ENCODE measurements around the gene SRGAP1. TPM values are rescaled to one million over a fixed set of nuclear protein-coding genes. Genes with fewer than 3 reads are reported as not detected.
"Not testable (repeated sequence)": the region's sequence is repeated elsewhere in the genome, so short reads cannot be mapped to it uniquely, and the experiment has no call there.

SRGAP1 gene
- total RNA-seq, 1 donor from 2014 or later = 2.3 TPM

DNA sequence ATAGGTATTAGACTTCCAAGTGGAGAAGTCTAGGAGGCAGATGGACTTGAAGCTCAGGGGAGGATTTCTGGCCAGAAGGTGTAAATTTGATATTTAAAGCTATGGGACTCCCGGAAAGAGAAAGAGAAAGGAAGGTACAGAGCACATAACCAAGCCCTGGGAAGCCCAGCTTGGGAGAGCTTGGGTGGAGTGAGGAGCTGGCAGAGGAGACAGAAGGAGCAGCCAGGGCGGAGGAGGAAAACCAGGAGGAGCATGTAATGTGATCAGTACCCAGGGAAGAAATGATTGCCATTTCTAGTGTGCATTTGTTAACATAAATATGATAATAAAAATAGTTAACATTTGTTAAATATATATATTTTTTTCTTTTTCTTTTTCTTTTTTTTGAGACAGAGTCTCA, 310.2 kb downstream of the SRGAP1 start:
- no peak overlapping the region for H3K4me3 ChIP-seq
- intact Hi-C loops (cut with micrococcal nuclease) = no loop called here
- TF ChIP-seq, protein P1, sequence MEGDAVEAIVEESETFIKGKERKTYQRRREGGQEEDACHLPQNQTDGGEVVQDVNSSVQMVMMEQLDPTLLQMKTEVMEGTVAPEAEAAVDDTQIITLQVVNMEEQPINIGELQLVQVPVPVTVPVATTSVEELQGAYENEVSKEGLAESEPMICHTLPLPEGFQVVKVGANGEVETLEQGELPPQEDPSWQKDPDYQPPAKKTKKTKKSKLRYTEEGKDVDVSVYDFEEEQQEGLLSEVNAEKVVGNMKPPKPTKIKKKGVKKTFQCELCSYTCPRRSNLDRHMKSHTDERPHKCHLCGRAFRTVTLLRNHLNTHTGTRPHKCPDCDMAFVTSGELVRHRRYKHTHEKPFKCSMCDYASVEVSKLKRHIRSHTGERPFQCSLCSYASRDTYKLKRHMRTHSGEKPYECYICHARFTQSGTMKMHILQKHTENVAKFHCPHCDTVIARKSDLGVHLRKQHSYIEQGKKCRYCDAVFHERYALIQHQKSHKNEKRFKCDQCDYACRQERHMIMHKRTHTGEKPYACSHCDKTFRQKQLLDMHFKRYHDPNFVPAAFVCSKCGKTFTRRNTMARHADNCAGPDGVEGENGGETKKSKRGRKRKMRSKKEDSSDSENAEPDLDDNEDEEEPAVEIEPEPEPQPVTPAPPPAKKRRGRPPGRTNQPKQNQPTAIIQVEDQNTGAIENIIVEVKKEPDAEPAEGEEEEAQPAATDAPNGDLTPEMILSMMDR (IDR thresholded peaks at IDR 0.05; ENCODE audit: borderline replicate concordance) = no peak

DNA sequence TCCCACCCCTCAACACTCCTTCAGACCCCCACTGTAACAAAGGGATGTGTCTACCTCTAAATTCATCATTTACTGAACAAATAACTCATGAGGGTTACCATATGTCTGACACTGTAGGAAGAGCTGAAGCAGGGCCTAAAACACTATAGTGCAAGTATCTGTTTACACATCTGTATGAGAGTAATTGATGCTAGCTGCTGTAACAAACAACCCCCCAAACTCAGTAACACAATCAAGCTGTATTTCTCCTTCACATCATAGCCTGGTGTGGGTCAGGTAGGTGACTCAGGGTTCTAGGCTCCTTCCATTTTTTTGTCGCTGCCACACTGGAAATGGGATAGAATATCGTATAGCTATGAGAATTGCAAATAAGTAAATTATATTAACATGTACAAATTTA, 312.6 kb downstream of the SRGAP1 start:
- Histone ChIP-seq H3K4me3 (no peak overlapping the region), H3K27ac (replicated peaks) (no peak overlapping the region), H3K9me3 (replicated peaks) (peaks cover 4% of the 10 kb centered on the region), H3K36me3 (no peaks in the 10 kb centered on the region), H3K4me1 (no peaks in the 10 kb centered on the region), H3K27me3 (ENCODE audit: low read depth) (no peaks in the 10 kb centered on the region)
- TF ChIP-seq, protein P1 (IDR thresholded peaks at IDR 0.05; ENCODE audit: borderline replicate concordance) = no peak
- intact Hi-C loops (cut with micrococcal nuclease) = no loop called here
- no peak for DNase-seq

More for the DNA sequence above, 310.2 kb downstream of the SRGAP1 start:
- Histone ChIP-seq H3K27me3 (ENCODE audit: low read depth) (no peaks in the 10 kb centered on the region), H3K4me1 (no peaks in the 10 kb centered on the region), H3K9me3 (replicated peaks) (peaks cover 4% of the 10 kb centered on the region), H3K27ac (replicated peaks) (no peak overlapping the region), H3K36me3 (no peaks in the 10 kb centered on the region)
- no peak for DNase-seq

DNA sequence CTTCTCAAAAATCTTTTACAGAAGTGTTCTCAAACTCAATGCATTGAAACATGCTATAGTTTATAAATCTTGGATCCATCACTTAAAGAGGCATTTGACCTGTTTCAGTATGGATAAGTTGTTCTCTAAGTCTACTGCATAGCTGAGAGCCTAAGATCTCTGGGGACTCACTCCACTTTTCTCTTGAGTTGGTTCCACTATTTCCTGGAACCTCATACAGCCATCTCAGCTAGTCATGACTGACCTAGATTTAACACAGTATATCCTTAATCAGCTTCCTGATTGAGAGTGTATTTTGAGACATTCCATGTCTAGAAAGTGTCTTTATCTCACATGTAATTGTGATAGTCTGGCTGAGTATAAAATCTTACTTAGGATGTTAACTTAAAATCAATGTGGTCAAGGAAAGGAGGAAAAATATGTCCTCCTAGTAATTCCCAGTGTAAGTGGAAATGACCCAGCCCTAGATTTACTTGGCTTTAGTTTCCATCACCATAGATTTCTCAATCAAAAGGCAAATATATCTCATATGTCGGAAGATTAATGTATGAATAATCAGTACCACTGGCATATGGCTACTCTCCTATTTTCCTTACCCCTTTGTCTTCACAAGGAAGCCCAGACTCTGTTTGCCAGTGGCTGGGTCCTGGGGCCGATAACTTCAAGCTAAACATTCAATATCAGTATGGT, 315.7 kb downstream of the SRGAP1 start:
- Histone ChIP-seq H3K4me3 (no peak overlapping the region), H3K27ac (replicated peaks) (no peak overlapping the region), H3K4me1 (no peaks in the 10 kb centered on the region), H3K9me3 (replicated peaks) (no peaks in the 10 kb centered on the region), H3K36me3 (no peaks in the 10 kb centered on the region), H3K27me3 (ENCODE audit: low read depth) (no peaks in the 10 kb centered on the region)
- no peak for DNase-seq
- intact Hi-C loops (cut with micrococcal nuclease) = no loop called here
- TF ChIP-seq, protein P1 (IDR thresholded peaks at IDR 0.05; ENCODE audit: borderline replicate concordance) = no peak

DNA sequence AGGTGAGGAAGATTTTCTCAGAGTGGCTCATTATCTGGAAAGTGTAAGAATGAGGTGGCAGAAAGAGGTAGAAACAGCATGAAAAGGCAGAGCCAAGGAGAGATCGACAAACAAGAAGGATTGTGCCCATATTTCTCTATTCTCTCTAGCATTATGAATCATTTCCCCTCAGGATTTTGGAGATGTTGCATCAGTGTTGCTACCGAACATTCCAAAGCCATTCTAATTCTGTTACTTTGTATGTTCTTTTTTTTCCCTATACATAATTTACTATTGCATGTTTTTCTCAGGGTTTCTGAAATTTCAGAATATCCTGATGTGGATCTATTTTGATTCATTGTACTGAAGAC, 316.2 kb downstream of the SRGAP1 start:
- Histone ChIP-seq H3K9me3 (replicated peaks) (peaks cover 2% of the 10 kb centered on the region), H3K4me1 (no peaks in the 10 kb centered on the region), H3K27me3 (ENCODE audit: low read depth) (no peaks in the 10 kb centered on the region), H3K4me3 (no peak overlapping the region), H3K27ac (replicated peaks) (no peak overlapping the region), H3K36me3 (no peaks in the 10 kb centered on the region)
- TF ChIP-seq, protein P1 (IDR thresholded peaks at IDR 0.05; ENCODE audit: borderline replicate concordance) = no peak
- DNase-seq = no peak
- intact Hi-C loops (cut with micrococcal nuclease) = no loop called here

DNA sequence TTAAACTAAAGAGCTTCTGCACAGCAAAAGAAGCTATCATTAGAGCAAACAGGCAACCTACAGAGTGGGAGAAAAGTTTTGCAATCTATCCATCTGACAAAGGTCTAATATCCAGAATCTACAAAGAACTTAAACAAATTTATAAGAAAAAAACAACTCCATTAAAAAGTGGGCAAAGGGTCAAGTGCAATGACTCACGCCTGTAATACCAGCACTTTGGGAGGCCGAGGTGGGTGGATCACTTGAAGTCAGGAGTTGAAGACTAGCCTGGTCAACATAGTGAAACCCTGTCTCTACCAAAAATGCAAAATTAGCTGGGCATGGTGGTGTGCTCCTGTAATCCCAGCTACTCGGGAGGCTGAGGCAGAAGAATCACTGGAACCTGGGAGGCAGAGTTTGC, 322.1 kb downstream of the SRGAP1 start:
- intact Hi-C loops (cut with micrococcal nuclease); DNase-seq; H3K9me3 ChIP-seq (replicated peaks); H3K4me3 ChIP-seq; H3K27me3 ChIP-seq (ENCODE audit: low read depth); H3K36me3 ChIP-seq; H3K4me1 ChIP-seq; H3K27ac ChIP-seq (replicated peaks): not testable (repeated sequence)

DNA sequence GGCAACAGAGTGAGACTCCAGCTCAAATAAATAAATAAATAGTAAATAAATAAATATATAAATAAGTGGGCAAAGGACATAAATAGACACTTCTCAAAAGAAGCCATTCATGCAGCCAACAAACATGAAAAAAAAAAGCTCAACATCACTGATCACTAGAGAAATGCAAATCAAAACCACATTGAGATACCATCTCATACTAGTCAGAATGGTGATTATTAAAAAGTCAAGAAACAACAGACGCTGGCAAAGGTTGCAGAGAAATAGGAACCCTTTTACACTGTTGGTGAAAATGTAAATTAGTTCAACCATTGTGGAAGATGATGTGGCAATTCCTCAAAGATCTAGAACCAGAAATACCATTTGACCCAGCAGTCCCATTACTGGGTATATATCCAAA, 322.5 kb downstream of the SRGAP1 start:
- H3K27me3 ChIP-seq (ENCODE audit: low read depth); H3K9me3 ChIP-seq (replicated peaks); H3K27ac ChIP-seq (replicated peaks); H3K4me3 ChIP-seq; DNase-seq; intact Hi-C loops (cut with micrococcal nuclease); H3K36me3 ChIP-seq; H3K4me1 ChIP-seq: not testable (repeated sequence)

Data from left ventricle myocardium inferior (tissue), 1 donor.